ENCODE results near the gene SLC7A1. TPM values are rescaled to one million over a fixed set of nuclear protein-coding genes. Genes with fewer than 3 reads are reported as not detected.

The SLC7A1 gene
- total RNA-seq, 1 experiment from 2014 or later: 45.4 TPM

DNA sequence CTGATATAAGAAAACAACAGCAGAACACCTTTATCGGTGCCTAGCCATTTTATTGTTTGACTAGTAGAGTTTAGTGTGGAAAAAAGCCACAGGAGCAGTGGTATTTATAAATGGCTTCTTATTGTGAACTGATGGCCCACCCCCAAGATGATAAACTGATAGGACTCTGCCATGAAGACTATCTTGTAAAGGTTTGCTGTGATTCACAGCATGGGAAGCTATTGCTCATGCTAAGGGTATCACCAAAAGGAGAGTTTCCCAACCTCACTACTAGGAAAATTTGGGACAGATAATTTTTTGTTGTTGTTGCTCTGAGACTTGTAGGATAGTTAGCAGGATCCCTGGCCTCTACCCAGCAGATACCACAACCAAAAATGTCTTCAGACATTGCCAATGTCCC, 12.0 kb upstream of the SLC7A1 start:
- Histone ChIP-seq H3K9me2 (replicated peaks; ENCODE audit: insufficient read depth, low read length) (no peaks in the 10 kb centered on the region), H3K4me2 (ENCODE audit: low read depth, low read length, poor library complexity, severe bottlenecking) (no peak overlapping the region), H3K9me3 (ENCODE audit: low read length) (no peaks in the 10 kb centered on the region), H2AFZ (ENCODE audit: low read length) (no peak overlapping the region), H3K9ac (ENCODE audit: low read length) (no peak overlapping the region), H3K36me3 (ENCODE audit: insufficient read depth, low read length) (no peaks in the 10 kb centered on the region), H3K79me2 (ENCODE audit: low read length) (no peaks in the 10 kb centered on the region), H3K27me3 (ENCODE audit: low read length) (0 out of 2 replicates have a peak, but pooled peaks cover 3% of the 10 kb centered on the region), H4K20me1 (ENCODE audit: insufficient read depth, low read depth, low read length) (no peaks in the 10 kb centered on the region), H3K27ac (ENCODE audit: low read length) (no peak overlapping the region), H3K4me3 (ENCODE audit: low read length) (no peak overlapping the region), H3K4me1 (ENCODE audit: low read length) (no peaks in the 10 kb centered on the region)
- no peak for DNase-seq

- no peak overlapping the region for H3K4me2 ChIP-seq (ENCODE audit: low read depth, low read length, poor library complexity, severe bottlenecking)
- H3K36me3 ChIP-seq (ENCODE audit: insufficient read depth, low read length): no peaks in the 10 kb centered on the region
- H3K27me3 ChIP-seq (ENCODE audit: low read length): 0 out of 2 replicates have a peak, but pooled peaks cover 3% of the 10 kb centered on the region
- H4K20me1 ChIP-seq (ENCODE audit: insufficient read depth, low read depth, low read length): no peaks in the 10 kb centered on the region
- no peaks in the 10 kb centered on the region for H3K9me2 ChIP-seq (replicated peaks; ENCODE audit: insufficient read depth, low read length)
- H3K79me2 ChIP-seq (ENCODE audit: low read length): no peaks in the 10 kb centered on the region
- DNase-seq: peak; percentile 27
- H2AFZ ChIP-seq (ENCODE audit: low read length): no peak overlapping the region
- no peaks in the 10 kb centered on the region for H3K9me3 ChIP-seq (ENCODE audit: low read length)
- no peak overlapping the region for H3K27ac ChIP-seq (ENCODE audit: low read length)
- H3K4me3 ChIP-seq (ENCODE audit: low read length): no peak overlapping the region
- no peaks in the 10 kb centered on the region for H3K4me1 ChIP-seq (ENCODE audit: low read length)
- H3K9ac ChIP-seq (ENCODE audit: low read length): no peak overlapping the region
Measured at GRCh38 chr13:29605860-29606526, 10.5 kb upstream of the SLC7A1 start.

DNA sequence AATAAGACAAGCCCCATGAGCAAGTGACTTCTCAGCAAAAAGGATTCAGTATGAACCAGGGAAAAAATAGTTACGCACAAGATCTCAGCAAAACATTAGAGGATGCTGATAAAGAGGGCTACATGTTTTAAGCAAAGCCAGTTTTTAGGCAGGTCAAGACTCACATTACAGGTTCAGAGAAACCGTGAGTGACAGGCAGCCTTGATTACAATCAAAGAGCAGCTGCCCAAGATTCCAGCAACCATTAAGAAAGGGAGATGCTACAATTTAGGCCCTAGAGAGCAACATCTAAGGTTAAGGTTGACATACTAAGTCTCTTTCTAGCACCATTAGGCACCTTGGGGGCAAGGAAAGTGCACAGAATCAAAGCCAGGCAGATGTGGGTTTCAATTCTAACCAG, 2.8 kb upstream of the SLC7A1 start:
- DNase-seq: no peak
- Histone ChIP-seq H3K9me2 (replicated peaks; ENCODE audit: insufficient read depth, low read length) (no peaks in the 10 kb centered on the region), H3K9ac (ENCODE audit: low read length) (no peak overlapping the region), H3K27me3 (ENCODE audit: low read length) (0 out of 2 replicates have a peak, but pooled peaks cover 1% of the 10 kb centered on the region), H4K20me1 (ENCODE audit: insufficient read depth, low read depth, low read length) (peaks cover 1% of the 10 kb centered on the region; the same call in 1 of the 2 replicates), H3K4me2 (ENCODE audit: low read depth, low read length, poor library complexity, severe bottlenecking) (no peak overlapping the region), H3K4me1 (ENCODE audit: low read length) (peaks cover 15% of the 10 kb centered on the region), H3K27ac (ENCODE audit: low read length) (no peak overlapping the region), H3K79me2 (ENCODE audit: low read length) (peaks cover 19% of the 10 kb centered on the region), H3K36me3 (ENCODE audit: insufficient read depth, low read length) (no peaks in the 10 kb centered on the region), H3K9me3 (ENCODE audit: low read length) (no peaks in the 10 kb centered on the region), H3K4me3 (ENCODE audit: low read length) (no peak overlapping the region), H2AFZ (ENCODE audit: low read length) (no peak overlapping the region)

GRCh38 chr13:29597706-29598105, 2.2 kb upstream of the SLC7A1 start:
- Histone ChIP-seq H3K27me3 (ENCODE audit: low read length) (no peaks in the 10 kb centered on the region), H2AFZ (ENCODE audit: low read length) (no peak overlapping the region), H3K79me2 (ENCODE audit: low read length) (peaks cover 25% of the 10 kb centered on the region), H3K4me2 (ENCODE audit: low read depth, low read length, poor library complexity, severe bottlenecking) (no peak overlapping the region), H3K4me3 (ENCODE audit: low read length) (no peak overlapping the region), H3K9me3 (ENCODE audit: low read length) (no peaks in the 10 kb centered on the region), H3K36me3 (ENCODE audit: insufficient read depth, low read length) (no peaks in the 10 kb centered on the region), H4K20me1 (ENCODE audit: insufficient read depth, low read depth, low read length) (peaks cover 6% of the 10 kb centered on the region; the same call in 1 of the 2 replicates), H3K9me2 (replicated peaks; ENCODE audit: insufficient read depth, low read length) (no peaks in the 10 kb centered on the region), H3K4me1 (ENCODE audit: low read length) (peaks cover 21% of the 10 kb centered on the region), H3K27ac (ENCODE audit: low read length) (no peak overlapping the region), H3K9ac (ENCODE audit: low read length) (no peak overlapping the region)
- DNase-seq: no peak

- Histone ChIP-seq H3K4me1 (ENCODE audit: low read length) (peaks cover 25% of the 10 kb centered on the region), H3K79me2 (ENCODE audit: low read length) (peaks cover 30% of the 10 kb centered on the region), H3K27me3 (ENCODE audit: low read length) (no peaks in the 10 kb centered on the region), H3K4me3 (ENCODE audit: low read length) (no peak overlapping the region), H3K9me3 (ENCODE audit: low read length) (no peaks in the 10 kb centered on the region), H3K27ac (ENCODE audit: low read length) (no peak overlapping the region), H2AFZ (ENCODE audit: low read length) (no peak overlapping the region), H3K36me3 (ENCODE audit: insufficient read depth, low read length) (no peaks in the 10 kb centered on the region), H3K4me2 (ENCODE audit: low read depth, low read length, poor library complexity, severe bottlenecking) (no peak overlapping the region), H4K20me1 (ENCODE audit: insufficient read depth, low read depth, low read length) (peaks cover 11% of the 10 kb centered on the region; the same call in 1 of the 2 replicates), H3K9me2 (replicated peaks; ENCODE audit: insufficient read depth, low read length) (no peaks in the 10 kb centered on the region), H3K9ac (ENCODE audit: low read length) (no peak overlapping the region)
- no peak for DNase-seq
Measured at GRCh38 chr13:29597246-29597645, 1.8 kb upstream of the SLC7A1 start.

GRCh38 chr13:29596064-29596418, 553 bp upstream of the SLC7A1 start:
- H3K4me1 ChIP-seq (ENCODE audit: low read length): peaks cover 37% of the 10 kb centered on the region
- H3K79me2 ChIP-seq (ENCODE audit: low read length): peaks cover 42% of the 10 kb centered on the region
- no peaks in the 10 kb centered on the region for H3K36me3 ChIP-seq (ENCODE audit: insufficient read depth, low read length)
- no peak for DNase-seq
- H2AFZ ChIP-seq (ENCODE audit: low read length): peak overlapping the region; percentile 88
- no peaks in the 10 kb centered on the region for H3K27me3 ChIP-seq (ENCODE audit: low read length)
- H4K20me1 ChIP-seq (ENCODE audit: insufficient read depth, low read depth, low read length): peaks cover 23% of the 10 kb centered on the region; the same call in 1 of the 2 replicates
- H3K9me3 ChIP-seq (ENCODE audit: low read length): no peaks in the 10 kb centered on the region
- peak overlapping the region; percentile 70 for H3K9ac ChIP-seq (ENCODE audit: low read length)
- H3K4me3 ChIP-seq (ENCODE audit: low read length): peak overlapping the region; percentile 65; the same call in 1 of the 2 replicates
- H3K4me2 ChIP-seq (ENCODE audit: low read depth, low read length, poor library complexity, severe bottlenecking): peak overlapping the region; percentile 80
- no peak overlapping the region for H3K27ac ChIP-seq (ENCODE audit: low read length)
- no peaks in the 10 kb centered on the region for H3K9me2 ChIP-seq (replicated peaks; ENCODE audit: insufficient read depth, low read length)

GRCh38 chr13:29594710-29595379, 643 bp downstream of the SLC7A1 start:
- Histone ChIP-seq H3K4me2 (ENCODE audit: low read depth, low read length, poor library complexity, severe bottlenecking) (peak overlapping the region; percentile 93), H3K79me2 (ENCODE audit: low read length) (peaks cover 54% of the 10 kb centered on the region), H2AFZ (ENCODE audit: low read length) (no peak overlapping the region), H3K36me3 (ENCODE audit: insufficient read depth, low read length) (no peaks in the 10 kb centered on the region), H3K4me1 (ENCODE audit: low read length) (peaks cover 39% of the 10 kb centered on the region), H3K27me3 (ENCODE audit: low read length) (no peaks in the 10 kb centered on the region), H4K20me1 (ENCODE audit: insufficient read depth, low read depth, low read length) (peaks cover 34% of the 10 kb centered on the region; the same call in 1 of the 2 replicates), H3K4me3 (ENCODE audit: low read length) (peak overlapping the region; percentile 70), H3K9me3 (ENCODE audit: low read length) (no peaks in the 10 kb centered on the region), H3K9me2 (replicated peaks; ENCODE audit: insufficient read depth, low read length) (no peaks in the 10 kb centered on the region), H3K9ac (ENCODE audit: low read length) (peak overlapping the region; percentile 99), H3K27ac (ENCODE audit: low read length) (peak overlapping the region; percentile 78)
- DNase-seq: peak; percentile 75

DNA sequence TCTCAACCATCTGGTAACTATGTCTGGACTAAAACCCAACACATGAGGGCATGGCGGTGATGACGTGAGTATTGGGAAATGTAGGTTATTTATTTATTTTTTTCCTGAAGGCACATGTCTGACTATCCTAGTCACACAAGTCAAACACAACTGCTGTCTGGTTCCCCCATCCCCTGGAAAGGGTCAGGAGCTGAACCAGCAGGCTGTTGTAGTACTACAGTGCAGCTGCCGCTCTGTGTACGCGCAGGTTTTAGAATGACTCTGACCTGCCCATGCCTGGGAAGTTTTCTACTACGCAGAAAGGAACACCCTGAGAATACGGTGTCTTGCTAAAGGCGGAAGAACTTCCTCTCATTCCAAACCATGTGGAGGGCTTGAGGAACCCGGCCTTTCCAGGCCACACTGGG, 1.2 kb downstream of the SLC7A1 start:
- Histone ChIP-seq H3K4me2 (ENCODE audit: low read depth, low read length, poor library complexity, severe bottlenecking) (peak overlapping the region; percentile 93), H3K27ac (ENCODE audit: low read length) (peak overlapping the region; percentile 78; the same call in 1 of the 2 replicates), H3K9me2 (replicated peaks; ENCODE audit: insufficient read depth, low read length) (no peaks in the 10 kb centered on the region), H2AFZ (ENCODE audit: low read length) (no peak overlapping the region), H3K27me3 (ENCODE audit: low read length) (no peaks in the 10 kb centered on the region), H3K36me3 (ENCODE audit: insufficient read depth, low read length) (no peaks in the 10 kb centered on the region), H3K9ac (ENCODE audit: low read length) (peak overlapping the region; percentile 99), H3K4me3 (ENCODE audit: low read length) (peak overlapping the region; percentile 70), H3K9me3 (ENCODE audit: low read length) (no peaks in the 10 kb centered on the region), H4K20me1 (ENCODE audit: insufficient read depth, low read depth, low read length) (peaks cover 38% of the 10 kb centered on the region; the same call in 1 of the 2 replicates), H3K79me2 (ENCODE audit: low read length) (peaks cover 59% of the 10 kb centered on the region), H3K4me1 (ENCODE audit: low read length) (peaks cover 39% of the 10 kb centered on the region)
- DNase-seq: peak; percentile 71

All from Karpas-422 (cell line).